Stimulated activated CD8-positive, alpha-beta memory T cell treated with anti-CD3 and anti-CD28 coated beads, Interleukin-4, amount 100 ng/mL, for 48 hours (primary cell): ENCODE results near the gene MKNK2.

Source experiments
- DNase-seq: peaks from one replicate; pipeline ENCODE4 v3.0.0-alpha.2; 2020

The MKNK2 gene

GRCh38 chr19:2079865-2080301, 28.8 kb upstream of the MKNK2 start:
- no peak for DNase-seq

- DNase-seq = no peak
Measured at GRCh38 chr19:2079076-2079864, 28.2 kb upstream of the MKNK2 start.

- no peak for DNase-seq
Measured at GRCh38 chr19:2077833-2078619, 27.0 kb upstream of the MKNK2 start.

GRCh38 chr19:2077398-2077797, 26.4 kb upstream of the MKNK2 start:
- no peak for DNase-seq

GRCh38 chr19:2076526-2076944, 25.5 kb upstream of the MKNK2 start:
- DNase-seq = no peak

- DNase-seq = no peak
Measured at GRCh38 chr19:2072757-2073551, 21.9 kb upstream of the MKNK2 start.

- no peak for DNase-seq
Measured at GRCh38 chr19:2070986-2071673, 20.1 kb upstream of the MKNK2 start.

GRCh38 chr19:2070436-2070827, 19.4 kb upstream of the MKNK2 start:
- no peak for DNase-seq

GRCh38 chr19:2064788-2065524, 13.9 kb upstream of the MKNK2 start:
- DNase-seq = no peak

- no peak for DNase-seq
Measured at GRCh38 chr19:2064395-2064787, 13.3 kb upstream of the MKNK2 start.

- DNase-seq = no peak
Measured at GRCh38 chr19:2063824-2064223, 12.8 kb upstream of the MKNK2 start.

- no peak for DNase-seq
Measured at GRCh38 chr19:2062770-2063169, 11.7 kb upstream of the MKNK2 start.

GRCh38 chr19:2062389-2062729, 11.3 kb upstream of the MKNK2 start:
- no peak for DNase-seq

- DNase-seq = peak; percentile 100
Measured at GRCh38 chr19:2061495-2062388, 10.7 kb upstream of the MKNK2 start.

- peak; percentile 65 for DNase-seq
Measured at GRCh38 chr19:2060884-2061494, 9.9 kb upstream of the MKNK2 start.

GRCh38 chr19:2059422-2060201, 8.6 kb upstream of the MKNK2 start:
- no peak for DNase-seq

GRCh38 chr19:2058570-2059421, 7.8 kb upstream of the MKNK2 start:
- no peak for DNase-seq
